HL-60 (cell line): Measurements from ENCODE around the gene LRP1-AS.

Experiments used
- DNase-seq, 2 experiments: peaks; one replicate each; pipeline ENCODE4 v3.0.0-alpha.2; 2010 to 2020; ENCODE audit warnings: low read depth in 1 of 2, low spot score in 1 of 2
- H3K27ac ChIP-seq: fragments of 250-450 bp; sonication (Bioruptor Pico); replicated peaks from 2 replicates; pipeline ENCODE4 v1.5.1; 2020; ENCODE audit warnings: mild to moderate bottlenecking, moderate library complexity
- H3K27me3 ChIP-seq: fragments of 250-450 bp; sonication (Bioruptor Pico); 2 replicates; pipeline ENCODE4 v1.5.1; 2021; ENCODE audit warnings: mild to moderate bottlenecking, moderate library complexity; ENCODE audit not compliant: insufficient read depth, poor library complexity, severe bottlenecking
- H3K4me3 ChIP-seq: replicated peaks from 2 replicates; pipeline ENCODE4 v1.5.1; 2011; ENCODE audit warnings: mild to moderate bottlenecking, control low read depth, low read length; ENCODE audit not compliant: insufficient read depth
- CTCF ChIP-seq: IDR thresholded peaks from one replicate; pipeline ENCODE4 v1.5.1; 2011; ENCODE audit warnings: low read length, control low read depth, inconsistent platforms; ENCODE audit not compliant: insufficient read depth
- GABPA ChIP-seq: IDR thresholded peaks from 2 replicates; pipeline ENCODE4 v1.6.1; 2012; ENCODE audit warnings: low read depth
- POLR2AphosphoS5 ChIP-seq: IDR thresholded peaks from 2 replicates; pipeline ENCODE4 v1.6.1; 2012; ENCODE audit warnings: low read depth
- SPI1 ChIP-seq: IDR thresholded peaks from 2 replicates; pipeline ENCODE4 v1.6.1; 2012; ENCODE audit warnings: low read depth, mild to moderate bottlenecking, borderline replicate concordance
- TF ChIP-seq, protein P1 (sequence below): IDR thresholded peaks from 2 replicates; pipeline ENCODE4 v1.6.1; 2012; ENCODE audit warnings: low read depth; ENCODE audit not compliant: insufficient replicate concordance

LRP1-AS gene

GRCh38 chr12:57119294-57120085, 27.9 kb downstream of the LRP1-AS start:
- no peak for DNase-seq
- Histone ChIP-seq H3K27me3 (peaks cover 2% of the 10 kb centered on the region), H3K27ac (no peak overlapping the region), H3K4me3 (no peak overlapping the region)
- TF ChIP-seq CTCF = no peak
- TF ChIP-seq SPI1 = no peak
- no peak for TF ChIP-seq POLR2AphosphoS5
- TF ChIP-seq GABPA = no peak
- TF ChIP-seq, protein P1, sequence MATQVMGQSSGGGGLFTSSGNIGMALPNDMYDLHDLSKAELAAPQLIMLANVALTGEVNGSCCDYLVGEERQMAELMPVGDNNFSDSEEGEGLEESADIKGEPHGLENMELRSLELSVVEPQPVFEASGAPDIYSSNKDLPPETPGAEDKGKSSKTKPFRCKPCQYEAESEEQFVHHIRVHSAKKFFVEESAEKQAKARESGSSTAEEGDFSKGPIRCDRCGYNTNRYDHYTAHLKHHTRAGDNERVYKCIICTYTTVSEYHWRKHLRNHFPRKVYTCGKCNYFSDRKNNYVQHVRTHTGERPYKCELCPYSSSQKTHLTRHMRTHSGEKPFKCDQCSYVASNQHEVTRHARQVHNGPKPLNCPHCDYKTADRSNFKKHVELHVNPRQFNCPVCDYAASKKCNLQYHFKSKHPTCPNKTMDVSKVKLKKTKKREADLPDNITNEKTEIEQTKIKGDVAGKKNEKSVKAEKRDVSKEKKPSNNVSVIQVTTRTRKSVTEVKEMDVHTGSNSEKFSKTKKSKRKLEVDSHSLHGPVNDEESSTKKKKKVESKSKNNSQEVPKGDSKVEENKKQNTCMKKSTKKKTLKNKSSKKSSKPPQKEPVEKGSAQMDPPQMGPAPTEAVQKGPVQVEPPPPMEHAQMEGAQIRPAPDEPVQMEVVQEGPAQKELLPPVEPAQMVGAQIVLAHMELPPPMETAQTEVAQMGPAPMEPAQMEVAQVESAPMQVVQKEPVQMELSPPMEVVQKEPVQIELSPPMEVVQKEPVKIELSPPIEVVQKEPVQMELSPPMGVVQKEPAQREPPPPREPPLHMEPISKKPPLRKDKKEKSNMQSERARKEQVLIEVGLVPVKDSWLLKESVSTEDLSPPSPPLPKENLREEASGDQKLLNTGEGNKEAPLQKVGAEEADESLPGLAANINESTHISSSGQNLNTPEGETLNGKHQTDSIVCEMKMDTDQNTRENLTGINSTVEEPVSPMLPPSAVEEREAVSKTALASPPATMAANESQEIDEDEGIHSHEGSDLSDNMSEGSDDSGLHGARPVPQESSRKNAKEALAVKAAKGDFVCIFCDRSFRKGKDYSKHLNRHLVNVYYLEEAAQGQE = no peak

GRCh38 chr12:57118711-57119271, 28.6 kb downstream of the LRP1-AS start:
- H3K4me3 ChIP-seq = no peak overlapping the region
- no peaks in the 10 kb centered on the region for H3K27me3 ChIP-seq
- no peak overlapping the region for H3K27ac ChIP-seq
- DNase-seq = peak in 1 of 2 experiments; percentile 37
- no peak for TF ChIP-seq POLR2AphosphoS5
- TF ChIP-seq, protein P1 = no peak
- TF ChIP-seq GABPA = no peak

DNA sequence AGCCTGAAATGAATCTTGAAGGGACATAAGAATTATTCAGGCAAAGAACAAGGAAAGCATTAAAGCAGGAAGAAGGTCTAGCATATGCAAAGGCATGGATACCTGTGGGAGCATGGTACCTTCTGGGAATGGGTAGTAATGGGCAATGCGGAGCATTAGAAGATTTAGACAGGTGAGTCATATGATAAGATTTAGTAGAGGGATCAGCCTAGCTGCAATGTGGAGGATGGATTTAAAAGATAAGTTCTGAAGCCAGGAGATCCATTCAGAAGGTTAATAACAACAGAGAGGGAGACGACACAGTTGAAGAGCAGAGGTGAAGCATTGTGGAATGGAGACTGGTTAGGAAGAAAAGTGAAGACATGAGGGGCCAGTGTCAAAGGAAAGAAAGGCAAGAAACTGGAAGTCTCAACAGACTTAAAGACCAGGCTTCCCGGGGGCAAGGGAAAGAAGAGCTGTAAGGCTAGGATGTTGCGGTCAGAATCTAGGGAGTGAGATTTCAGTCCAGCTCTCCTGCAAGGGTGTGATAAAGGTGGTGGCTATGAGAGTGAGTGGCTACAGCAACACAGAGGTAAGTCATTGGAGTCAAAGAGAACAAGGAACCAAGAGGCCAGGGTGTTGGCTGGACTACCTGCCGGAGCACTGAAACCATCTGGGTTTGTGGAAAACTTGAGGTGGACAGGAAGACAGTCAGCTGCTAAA, 30.7 kb downstream of the LRP1-AS start:
- no peak overlapping the region for H3K4me3 ChIP-seq
- TF ChIP-seq POLR2AphosphoS5 (no peak), GABPA (no peak), CTCF (no peak), SPI1 (no peak)
- TF ChIP-seq, protein P1 = no peak
- DNase-seq = no peak
- H3K27ac ChIP-seq = no peak overlapping the region
- H3K27me3 ChIP-seq = no peaks in the 10 kb centered on the region
